Activated CD4-positive, alpha-beta memory T cell treated with anti-CD3 and anti-CD28 coated beads for 36 hours (primary cell): ENCODE measurements around the gene GAB3. TPM values are rescaled to one million over a fixed set of nuclear protein-coding genes. Genes with fewer than 3 reads are reported as not detected.
"Not testable (repeated sequence)": the region's sequence is repeated elsewhere in the genome, so short reads cannot be mapped to it uniquely, and the experiment has no call there.

Experiments used
- CTCF ChIA-PET: fragments of 350-600 bp; sonication (Branson Sonifier 250); formaldehyde crosslinking; loops from one replicate; lab custom pipeline; 2021; ENCODE audit warnings: antibody characterized with exemption, inconsistent platforms; lab: Charles Lee
- POLR2A ChIA-PET: fragments of 350-600 bp; sonication (Branson Sonifier 250); formaldehyde crosslinking; loops from one replicate; lab custom pipeline; 2021; ENCODE audit warnings: antibody characterized with exemption; lab: Charles Lee
- DNase-seq: peaks from one replicate; pipeline ENCODE4 v3.0.0-alpha.2; 2020
- H3K27ac Mint-ChIP-seq: one replicate; pipeline ENCODE4 v1.8.0; 2021; ENCODE audit warnings: mixed read lengths
- H3K27me3 Mint-ChIP-seq: one replicate; pipeline ENCODE4 v1.8.0; 2021; ENCODE audit warnings: mixed read lengths
- H3K36me3 Mint-ChIP-seq: one replicate; pipeline ENCODE4 v1.8.0; 2021; ENCODE audit warnings: mixed read lengths
- H3K4me1 Mint-ChIP-seq: one replicate; pipeline ENCODE4 v1.8.0; 2021; ENCODE audit warnings: low read depth, mixed read lengths
- H3K4me3 Mint-ChIP-seq: one replicate; pipeline ENCODE4 v1.8.0; 2021; ENCODE audit warnings: mild to moderate bottlenecking, mixed read lengths
- H3K9me3 Mint-ChIP-seq: one replicate; pipeline ENCODE4 v1.8.0; 2021; ENCODE audit warnings: mixed read lengths
- intact Hi-C: fragments of 100-400 bp; cut with micrococcal nuclease; formaldehyde crosslinking; loops from one replicate; pipeline ENCODE4 v1.15.1; 2023
- total RNA-seq, 2 experiments: library from RNA; stranded (reverse); gene quantifications; one replicate each; pipeline ENCODE4 v1.2.3, GENCODE V29; 2021

GAB3 gene
- total RNA-seq, 2 experiments from 2014 or later: 3.4 to 3.7 TPM

- Mint-ChIP-seq H3K27ac (no peak overlapping the region), H3K27me3 (no peaks in the 10 kb centered on the region), H3K9me3 (no peaks in the 10 kb centered on the region), H3K4me1 (no peaks in the 10 kb centered on the region), H3K4me3 (no peak overlapping the region), H3K36me3 (no peaks in the 10 kb centered on the region)
- ChIA-PET POLR2A (no interaction called here), CTCF (no interaction called here)
- no peak for DNase-seq
- intact Hi-C loops: no loop called here
Observed at GRCh38 chrX:154653048-154653401, 97.9 kb downstream of the GAB3 start.

GRCh38 chrX:154652311-154653047, 98.4 kb downstream of the GAB3 start:
- POLR2A ChIA-PET: no interaction called here
- intact Hi-C loops: no loop called here

GRCh38 chrX:154650221-154650510, 100.7 kb downstream of the GAB3 start:
- intact Hi-C loops: no loop called here
- no peak for DNase-seq
- POLR2A ChIA-PET: no interaction called here
- H3K9me3 Mint-ChIP-seq: no peaks in the 10 kb centered on the region
- no peaks in the 10 kb centered on the region for H3K4me1 Mint-ChIP-seq
- H3K27ac Mint-ChIP-seq: no peak overlapping the region
- no peak overlapping the region for H3K4me3 Mint-ChIP-seq
- CTCF ChIA-PET: no interaction called here
- no peaks in the 10 kb centered on the region for H3K36me3 Mint-ChIP-seq
- no peaks in the 10 kb centered on the region for H3K27me3 Mint-ChIP-seq

More at GRCh38 chrX:154652311-154653047, 98.4 kb downstream of the GAB3 start:
- no peak for DNase-seq
- Mint-ChIP-seq H3K36me3 (no peaks in the 10 kb centered on the region), H3K4me3 (no peak overlapping the region), H3K27me3 (no peaks in the 10 kb centered on the region), H3K4me1 (no peaks in the 10 kb centered on the region), H3K27ac (no peak overlapping the region), H3K9me3 (no peaks in the 10 kb centered on the region)
- CTCF ChIA-PET: no interaction called here

GRCh38 chrX:154649503-154650220, 101.2 kb downstream of the GAB3 start:
- intact Hi-C loops: no loop called here
- H3K27me3 Mint-ChIP-seq: no peaks in the 10 kb centered on the region
- H3K36me3 Mint-ChIP-seq: no peaks in the 10 kb centered on the region
- H3K4me1 Mint-ChIP-seq: no peaks in the 10 kb centered on the region
- no peaks in the 10 kb centered on the region for H3K9me3 Mint-ChIP-seq
- no peak for DNase-seq
- no peak overlapping the region for H3K27ac Mint-ChIP-seq
- ChIA-PET POLR2A (no interaction called here), CTCF (no interaction called here)
- no peak overlapping the region for H3K4me3 Mint-ChIP-seq

GRCh38 chrX:154648931-154649330, 101.9 kb downstream of the GAB3 start:
- no peak overlapping the region for H3K4me3 Mint-ChIP-seq
- H3K9me3 Mint-ChIP-seq: no peaks in the 10 kb centered on the region
- intact Hi-C loops: no loop called here
- DNase-seq: no peak
- H3K4me1 Mint-ChIP-seq: no peaks in the 10 kb centered on the region
- H3K27ac Mint-ChIP-seq: no peak overlapping the region
- no peaks in the 10 kb centered on the region for H3K27me3 Mint-ChIP-seq
- H3K36me3 Mint-ChIP-seq: no peaks in the 10 kb centered on the region
- ChIA-PET CTCF (no interaction called here), POLR2A (no interaction called here)

- intact Hi-C loops, H3K4me3 Mint-ChIP-seq, POLR2A ChIA-PET, H3K27me3 Mint-ChIP-seq, H3K36me3 Mint-ChIP-seq, CTCF ChIA-PET, H3K4me1 Mint-ChIP-seq, DNase-seq, H3K27ac Mint-ChIP-seq, H3K9me3 Mint-ChIP-seq: not testable (repeated sequence)
Observed at GRCh38 chrX:154645745-154646378, 105.0 kb downstream of the GAB3 start.

- H3K27ac Mint-ChIP-seq, H3K27me3 Mint-ChIP-seq, POLR2A ChIA-PET, H3K36me3 Mint-ChIP-seq, DNase-seq, intact Hi-C loops, CTCF ChIA-PET, H3K4me3 Mint-ChIP-seq, H3K9me3 Mint-ChIP-seq, H3K4me1 Mint-ChIP-seq: not testable (repeated sequence)
Observed at GRCh38 chrX:154643708-154644107, 107.2 kb downstream of the GAB3 start.

- H3K9me3 Mint-ChIP-seq, H3K4me1 Mint-ChIP-seq, H3K27me3 Mint-ChIP-seq, CTCF ChIA-PET, H3K36me3 Mint-ChIP-seq, H3K27ac Mint-ChIP-seq, DNase-seq, H3K4me3 Mint-ChIP-seq, POLR2A ChIA-PET, intact Hi-C loops: not testable (repeated sequence)
Observed at GRCh38 chrX:154641740-154642139, 109.1 kb downstream of the GAB3 start.

GRCh38 chrX:154633661-154634060, 117.2 kb downstream of the GAB3 start:
- H3K27ac Mint-ChIP-seq, H3K36me3 Mint-ChIP-seq, DNase-seq, H3K4me1 Mint-ChIP-seq, H3K9me3 Mint-ChIP-seq, H3K27me3 Mint-ChIP-seq, intact Hi-C loops, H3K4me3 Mint-ChIP-seq, POLR2A ChIA-PET, CTCF ChIA-PET: not testable (repeated sequence)

GRCh38 chrX:154630949-154631348, 119.9 kb downstream of the GAB3 start:
- H3K4me3 Mint-ChIP-seq, H3K9me3 Mint-ChIP-seq, H3K27ac Mint-ChIP-seq, H3K27me3 Mint-ChIP-seq, POLR2A ChIA-PET, intact Hi-C loops, DNase-seq, CTCF ChIA-PET, H3K4me1 Mint-ChIP-seq, H3K36me3 Mint-ChIP-seq: not testable (repeated sequence)

- CTCF ChIA-PET, H3K4me3 Mint-ChIP-seq, H3K4me1 Mint-ChIP-seq, DNase-seq, H3K27ac Mint-ChIP-seq, H3K9me3 Mint-ChIP-seq, H3K27me3 Mint-ChIP-seq, H3K36me3 Mint-ChIP-seq, intact Hi-C loops, POLR2A ChIA-PET: not testable (repeated sequence)
Observed at GRCh38 chrX:154628960-154629359, 121.9 kb downstream of the GAB3 start.
